IPS-15b (cell line): Measurements from ENCODE around the gene PSMD5.

Source experiments
- H3K27me3 ChIP-seq: one replicate; pipeline ENCODE4 v1.6.1; 2013; ENCODE audit warnings: low read length; ENCODE audit not compliant: control insufficient read depth, insufficient read depth
- H3K36me3 ChIP-seq: one replicate; pipeline ENCODE4 v1.6.1; 2013; ENCODE audit warnings: low read length; ENCODE audit not compliant: control insufficient read depth, insufficient read depth
- H3K4me1 ChIP-seq: one replicate; pipeline ENCODE4 v1.6.1; 2013; ENCODE audit warnings: mild to moderate bottlenecking, low read length; ENCODE audit not compliant: control insufficient read depth, insufficient read depth
- H3K4me3 ChIP-seq: one replicate; pipeline ENCODE4 v1.5.1; 2013; ENCODE audit warnings: low read depth, low read length
- H3K9ac ChIP-seq: one replicate; pipeline ENCODE4 v1.6.1; 2013; ENCODE audit warnings: low read depth, mild to moderate bottlenecking, low read length
- H3K9me3 ChIP-seq: one replicate; pipeline ENCODE4 v1.6.1; 2013; ENCODE audit warnings: mild to moderate bottlenecking, low read length; ENCODE audit not compliant: control insufficient read depth, insufficient read depth

PSMD5 gene

GRCh38 chr9:120768247-120768646 lies 74.5 kb downstream of the PSMD5 start:
- no peaks in the 10 kb centered on the region for H3K9me3 ChIP-seq
- peaks cover 12% of the 10 kb centered on the region for H3K36me3 ChIP-seq
- H3K4me3 ChIP-seq, result no peak overlapping the region
- H3K27me3 ChIP-seq, result no peaks in the 10 kb centered on the region
- peaks cover 7% of the 10 kb centered on the region for H3K4me1 ChIP-seq
- no peak overlapping the region for H3K9ac ChIP-seq

DNA sequence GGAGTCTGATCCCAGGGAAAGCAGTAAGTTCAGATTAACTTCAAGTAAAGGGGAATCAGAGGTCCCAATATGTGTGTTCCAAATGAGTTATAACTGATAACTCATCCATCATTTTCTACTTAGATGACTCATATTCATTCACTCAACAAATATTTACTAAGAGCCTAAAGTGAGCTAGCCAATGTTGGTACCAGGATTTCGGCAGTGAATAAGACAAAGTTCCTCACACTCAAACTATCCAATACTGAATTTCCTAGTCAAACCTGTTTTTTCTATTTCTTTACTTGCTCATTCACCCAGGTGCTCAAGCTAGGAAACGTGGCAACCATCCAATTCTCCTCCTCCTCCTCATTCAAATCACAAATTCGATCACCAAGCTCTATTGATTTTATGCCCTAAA lies 75.3 kb downstream of the PSMD5 start:
- Histone ChIP-seq H3K4me1 (peaks cover 7% of the 10 kb centered on the region), H3K36me3 (peaks cover 12% of the 10 kb centered on the region), H3K9me3 (no peaks in the 10 kb centered on the region), H3K4me3 (no peak overlapping the region), H3K9ac (no peak overlapping the region), H3K27me3 (no peaks in the 10 kb centered on the region)
